WTC11 (cell line): ENCODE data around the gene SEC16A. TPM values are rescaled to one million over a fixed set of nuclear protein-coding genes. Genes with fewer than 3 reads are reported as not detected.

Source experiments
- ATAC-seq: fragments of 200-7000 bp; cut with Tn5 transposase; 2 replicates; pipeline ENCODE4 v1.10.0; 2021; ENCODE audit warnings: mild to moderate bottlenecking, moderate library complexity
- CTCF ChIA-PET: fragments of 300-600 bp; sonication (Branson Sonifier 250); formaldehyde crosslinking; loops from one replicate; lab custom pipeline; 2021; ENCODE audit warnings: antibody characterized with exemption; lab: Charles Lee
- POLR2A ChIA-PET: fragments of 350-600 bp; sonication (Branson Sonifier 250); formaldehyde crosslinking; loops from one replicate; lab custom pipeline; 2021; ENCODE audit warnings: antibody characterized with exemption; lab: Charles Lee
- DNase-seq: peaks from one replicate; pipeline ENCODE4 v3.0.0; 2021; ENCODE audit warnings: low spot score
- H3K27ac Mint-ChIP-seq: 2 replicates; pipeline ENCODE4 v1.8.0; 2021; ENCODE audit warnings: mixed read lengths
- H3K27me3 Mint-ChIP-seq: 2 replicates; pipeline ENCODE4 v1.8.0; 2021; ENCODE audit warnings: low read depth, mild to moderate bottlenecking, moderate library complexity, mixed read lengths
- H3K36me3 Mint-ChIP-seq: 2 replicates; pipeline ENCODE4 v1.8.0; 2021; ENCODE audit warnings: mixed read lengths
- H3K4me1 Mint-ChIP-seq: 2 replicates; pipeline ENCODE4 v1.8.0; 2022; ENCODE audit warnings: mixed read lengths
- H3K4me3 Mint-ChIP-seq: 2 replicates; pipeline ENCODE4 v1.8.0; 2021; ENCODE audit warnings: mild to moderate bottlenecking, moderate library complexity, mixed read lengths
- H3K9me3 Mint-ChIP-seq: 2 replicates; pipeline ENCODE4 v1.8.0; 2021; ENCODE audit warnings: mixed read lengths
- AFF4 ChIP-seq: sonication (generic); formaldehyde crosslinking; IDR thresholded peaks from 2 replicates; pipeline ENCODE4 v1.8.1; 2023; ENCODE audit warnings: mild to moderate bottlenecking, missing genetic modification reagents, borderline replicate concordance
- CREM ChIP-seq: sonication (generic); formaldehyde crosslinking; IDR thresholded peaks from 2 replicates; pipeline ENCODE4 v1.8.1; 2022; ENCODE audit warnings: mild to moderate bottlenecking, missing genetic modification reagents, moderate library complexity
- E2F1 ChIP-seq: sonication (generic); formaldehyde crosslinking; IDR thresholded peaks from 2 replicates; pipeline ENCODE4 v1.8.0; 2022; ENCODE audit warnings: mild to moderate bottlenecking, missing genetic modification reagents
- EMX1 ChIP-seq: fragments of 250-450 bp; sonication (Bioruptor Pico); IDR thresholded peaks from 2 replicates; pipeline ENCODE4 v1.8.0; 2021; ENCODE audit warnings: mild to moderate bottlenecking
- FOXK1 ChIP-seq: sonication (generic); formaldehyde crosslinking; IDR thresholded peaks from 2 replicates; pipeline ENCODE4 v1.8.0; 2022; ENCODE audit warnings: mild to moderate bottlenecking, moderate library complexity, missing genetic modification reagents
- GRHL2 ChIP-seq: fragments of 250-450 bp; sonication (Bioruptor Pico); IDR thresholded peaks from 2 replicates; pipeline ENCODE4 v1.8.0; 2022; ENCODE audit warnings: mild to moderate bottlenecking, moderate library complexity; ENCODE audit not compliant: insufficient replicate concordance, severe bottlenecking
- IRF2 ChIP-seq: sonication (generic); formaldehyde crosslinking; IDR thresholded peaks from 2 replicates; pipeline ENCODE4 v1.8.0; 2022; ENCODE audit warnings: low read depth, missing genetic modification reagents, borderline replicate concordance
- MYBL2 ChIP-seq: sonication (generic); formaldehyde crosslinking; IDR thresholded peaks from 2 replicates; pipeline ENCODE4 v1.8.1; 2023; ENCODE audit warnings: mild to moderate bottlenecking, moderate library complexity, missing genetic modification reagents
- NR1H2 ChIP-seq: sonication (generic); formaldehyde crosslinking; IDR thresholded peaks from 2 replicates; pipeline ENCODE4 v1.9.0; 2021; ENCODE audit warnings: mild to moderate bottlenecking, moderate library complexity, missing genetic modification reagents
- OVOL2 ChIP-seq: fragments of 250-450 bp; sonication (Bioruptor Pico); IDR thresholded peaks from 2 replicates; pipeline ENCODE4 v1.9.0; 2021; ENCODE audit warnings: mild to moderate bottlenecking, borderline replicate concordance
- SMAD3 ChIP-seq: sonication (generic); formaldehyde crosslinking; IDR thresholded peaks from 2 replicates; pipeline ENCODE4 v1.8.0; 2022; ENCODE audit warnings: missing genetic modification reagents, mild to moderate bottlenecking, borderline replicate concordance
- SOX15 ChIP-seq: fragments of 250-450 bp; sonication (Bioruptor Pico); IDR thresholded peaks from 2 replicates; pipeline ENCODE4 v1.9.0; 2021; ENCODE audit warnings: mild to moderate bottlenecking
- TEAD1 ChIP-seq: sonication (generic); formaldehyde crosslinking; IDR thresholded peaks from 2 replicates; pipeline ENCODE4 v1.8.0; 2022; ENCODE audit warnings: mild to moderate bottlenecking, missing genetic modification reagents
- TP53 ChIP-seq: sonication (generic); formaldehyde crosslinking; IDR thresholded peaks from 2 replicates; pipeline ENCODE4 v1.8.1; 2023; ENCODE audit warnings: mild to moderate bottlenecking, missing genetic modification reagents
- ZNF138 ChIP-seq: sonication (generic); formaldehyde crosslinking; conservative IDR thresholded peaks from 2 replicates; pipeline ENCODE4 v1.8.1; 2022; ENCODE audit warnings: mild to moderate bottlenecking, moderate library complexity, missing genetic modification reagents
- ZNF317 ChIP-seq: sonication (generic); formaldehyde crosslinking; IDR thresholded peaks from 2 replicates; pipeline ENCODE4 v1.8.1; 2023; ENCODE audit warnings: low read depth, mild to moderate bottlenecking, moderate library complexity, missing genetic modification reagents, borderline replicate concordance
- ZNF423 ChIP-seq: fragments of 250-450 bp; sonication (Bioruptor Pico); IDR thresholded peaks from 2 replicates; pipeline ENCODE4 v2.1.2; 2022; ENCODE audit warnings: mild to moderate bottlenecking, moderate library complexity
- ZNF512 ChIP-seq: sonication (generic); formaldehyde crosslinking; IDR thresholded peaks from 2 replicates; pipeline ENCODE4 v1.8.1; 2022; ENCODE audit warnings: missing genetic modification reagents, borderline replicate concordance
- ZSCAN18 ChIP-seq: fragments of 250-450 bp; sonication (Bioruptor Pico); IDR thresholded peaks from 2 replicates; pipeline ENCODE4 v2.1.2; 2022; ENCODE audit warnings: mild to moderate bottlenecking, moderate library complexity
- total RNA-seq: library from RNA; stranded (reverse); gene quantifications from 3 replicates; pipeline ENCODE4 v1.2.3, GENCODE V29; 2021
- TF ChIP-seq, protein P1 (sequence below): sonication (generic); formaldehyde crosslinking; IDR thresholded peaks from 2 replicates; pipeline ENCODE4 v1.8.1; 2023; ENCODE audit warnings: mild to moderate bottlenecking, missing genetic modification reagents
- TF ChIP-seq, protein P2 (sequence below): sonication (generic); formaldehyde crosslinking; conservative IDR thresholded peaks from 2 replicates; pipeline ENCODE4 v1.8.1; 2022; ENCODE audit warnings: mild to moderate bottlenecking, missing genetic modification reagents
- TF ChIP-seq, protein P3 (sequence below): sonication (generic); formaldehyde crosslinking; IDR thresholded peaks from 2 replicates; pipeline ENCODE4 v1.8.1; 2023; ENCODE audit warnings: mild to moderate bottlenecking, moderate library complexity, missing genetic modification reagents

The SEC16A gene
- total RNA-seq, 1 experiment from 2014 or later, result 70.9 TPM

GRCh38 chr9:136463578-136463977 lies 19.3 kb downstream of the SEC16A start:
- CTCF ChIA-PET, result no interaction called here
- Mint-ChIP-seq H3K9me3 (no peaks in the 10 kb centered on the region), H3K36me3 (peaks cover 75% of the 10 kb centered on the region), H3K27me3 (no peaks in the 10 kb centered on the region), H3K27ac (no peak overlapping the region), H3K4me3 (no peak overlapping the region), H3K4me1 (no peaks in the 10 kb centered on the region)
- no peak for DNase-seq
- POLR2A ChIA-PET, result no interaction called here
- TF ChIP-seq E2F1 (CRISPR knock-in tag) (no peak), ZNF423 (no peak), ZNF317 (CRISPR knock-in tag) (no peak), CREM (CRISPR knock-in tag) (no peak), MYBL2 (CRISPR knock-in tag) (no peak), GRHL2 (CRISPR knock-in tag) (no peak), ZNF138 (CRISPR knock-in tag) (no peak), SOX15 (CRISPR knock-in tag) (no peak), IRF2 (CRISPR knock-in tag) (no peak), NR1H2 (no peak), ZNF512 (no peak), EMX1 (CRISPR knock-in tag) (no peak), TEAD1 (CRISPR knock-in tag) (no peak)
- TF ChIP-seq, protein P1, sequence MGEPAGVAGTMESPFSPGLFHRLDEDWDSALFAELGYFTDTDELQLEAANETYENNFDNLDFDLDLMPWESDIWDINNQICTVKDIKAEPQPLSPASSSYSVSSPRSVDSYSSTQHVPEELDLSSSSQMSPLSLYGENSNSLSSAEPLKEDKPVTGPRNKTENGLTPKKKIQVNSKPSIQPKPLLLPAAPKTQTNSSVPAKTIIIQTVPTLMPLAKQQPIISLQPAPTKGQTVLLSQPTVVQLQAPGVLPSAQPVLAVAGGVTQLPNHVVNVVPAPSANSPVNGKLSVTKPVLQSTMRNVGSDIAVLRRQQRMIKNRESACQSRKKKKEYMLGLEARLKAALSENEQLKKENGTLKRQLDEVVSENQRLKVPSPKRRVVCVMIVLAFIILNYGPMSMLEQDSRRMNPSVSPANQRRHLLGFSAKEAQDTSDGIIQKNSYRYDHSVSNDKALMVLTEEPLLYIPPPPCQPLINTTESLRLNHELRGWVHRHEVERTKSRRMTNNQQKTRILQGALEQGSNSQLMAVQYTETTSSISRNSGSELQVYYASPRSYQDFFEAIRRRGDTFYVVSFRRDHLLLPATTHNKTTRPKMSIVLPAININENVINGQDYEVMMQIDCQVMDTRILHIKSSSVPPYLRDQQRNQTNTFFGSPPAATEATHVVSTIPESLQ (CRISPR knock-in tag), result no peak
- TF ChIP-seq, protein P2, sequence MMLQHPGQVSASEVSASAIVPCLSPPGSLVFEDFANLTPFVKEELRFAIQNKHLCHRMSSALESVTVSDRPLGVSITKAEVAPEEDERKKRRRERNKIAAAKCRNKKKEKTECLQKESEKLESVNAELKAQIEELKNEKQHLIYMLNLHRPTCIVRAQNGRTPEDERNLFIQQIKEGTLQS (CRISPR knock-in tag), result no peak
- TF ChIP-seq, protein P3, sequence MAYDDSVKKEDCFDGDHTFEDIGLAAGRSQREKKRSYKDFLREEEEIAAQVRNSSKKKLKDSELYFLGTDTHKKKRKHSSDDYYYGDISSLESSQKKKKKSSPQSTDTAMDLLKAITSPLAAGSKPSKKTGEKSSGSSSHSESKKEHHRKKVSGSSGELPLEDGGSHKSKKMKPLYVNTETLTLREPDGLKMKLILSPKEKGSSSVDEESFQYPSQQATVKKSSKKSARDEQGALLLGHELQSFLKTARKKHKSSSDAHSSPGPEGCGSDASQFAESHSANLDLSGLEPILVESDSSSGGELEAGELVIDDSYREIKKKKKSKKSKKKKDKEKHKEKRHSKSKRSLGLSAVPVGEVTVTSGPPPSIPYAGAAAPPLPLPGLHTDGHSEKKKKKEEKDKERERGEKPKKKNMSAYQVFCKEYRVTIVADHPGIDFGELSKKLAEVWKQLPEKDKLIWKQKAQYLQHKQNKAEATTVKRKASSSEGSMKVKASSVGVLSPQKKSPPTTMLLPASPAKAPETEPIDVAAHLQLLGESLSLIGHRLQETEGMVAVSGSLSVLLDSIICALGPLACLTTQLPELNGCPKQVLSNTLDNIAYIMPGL (CRISPR knock-in tag), result no peak
- ATAC-seq, result no peak

DNA sequence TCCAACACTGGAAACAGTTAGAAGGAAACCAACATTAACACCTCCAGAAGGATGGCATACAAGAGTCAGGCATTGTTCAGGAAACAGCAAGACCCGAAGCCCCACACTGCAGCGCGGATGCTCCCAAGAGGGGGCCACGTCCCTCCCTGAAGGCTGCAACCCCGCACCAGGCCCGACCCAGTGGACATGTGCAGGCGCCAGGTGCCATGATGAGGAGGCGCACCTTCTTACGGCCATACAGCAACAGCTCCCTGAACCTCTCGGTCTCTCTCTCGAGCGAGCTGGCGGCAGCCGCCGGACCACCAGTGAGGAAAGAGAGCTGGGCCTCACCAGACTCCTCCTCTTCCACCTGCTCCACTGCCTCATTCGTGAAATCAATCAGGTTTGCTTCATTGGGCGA lies 20.2 kb downstream of the SEC16A start:
- no peak overlapping the region for H3K27ac Mint-ChIP-seq
- TF ChIP-seq, protein P3 (CRISPR knock-in tag), result no peak
- TF ChIP-seq FOXK1 (CRISPR knock-in tag), result no peak
- TF ChIP-seq AFF4 (CRISPR knock-in tag), result no peak
- no peak for TF ChIP-seq ZSCAN18
- no peak for TF ChIP-seq TP53 (CRISPR knock-in tag)
- no peak for TF ChIP-seq SMAD3 (CRISPR knock-in tag)
- TF ChIP-seq OVOL2 (CRISPR knock-in tag), result no peak

More for the DNA sequence above, 20.2 kb downstream of the SEC16A start:
- DNase-seq (no peak), ATAC-seq (no peak)
- Mint-ChIP-seq H3K4me1 (no peaks in the 10 kb centered on the region), H3K4me3 (no peak overlapping the region), H3K9me3 (no peaks in the 10 kb centered on the region), H3K27me3 (no peaks in the 10 kb centered on the region), H3K36me3 (peaks cover 80% of the 10 kb centered on the region)
- POLR2A ChIA-PET, result no interaction called here
- CTCF ChIA-PET, result no interaction called here
